NCI-H510A treated with DMSO at 0.1 percent for 48 hours (cell line): Measurements from ENCODE around the gene FSIP1.

Source experiments
- DNase-seq: peaks from one replicate; lab custom pipeline; 2025; lab: John Stamatoyannopoulos, UW

Gene FSIP1

GRCh38 chr15:39684233-39684632 is 98.4 kb downstream of the FSIP1 start:
- DNase-seq = no peak

- no peak for DNase-seq
Observed at GRCh38 chr15:39682366-39682765, 100.3 kb downstream of the FSIP1 start.

GRCh38 chr15:39680868-39681267 is 101.8 kb downstream of the FSIP1 start:
- no peak for DNase-seq

GRCh38 chr15:39672666-39673065 is 110.0 kb downstream of the FSIP1 start:
- no peak for DNase-seq

GRCh38 chr15:39672184-39672583 is 110.5 kb downstream of the FSIP1 start:
- DNase-seq = no peak

DNA sequence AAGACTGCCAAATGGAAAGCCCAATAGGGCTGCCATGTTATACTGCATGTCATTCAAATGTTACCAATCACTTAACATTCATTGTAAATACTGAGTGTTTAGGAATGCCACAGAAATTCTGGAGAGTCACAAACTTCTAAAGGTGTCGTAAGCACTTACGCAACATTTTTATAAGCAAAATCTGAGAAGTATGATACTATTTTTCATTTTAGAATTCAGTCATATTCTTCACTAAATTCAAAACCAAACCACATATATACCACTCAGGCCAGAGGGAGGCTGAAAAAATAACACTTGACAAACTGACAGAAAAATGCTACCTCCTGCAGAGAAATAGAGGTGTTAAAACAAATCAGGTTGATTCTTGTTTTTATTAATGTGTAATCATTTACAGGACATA is 112.0 kb downstream of the FSIP1 start:
- DNase-seq = no peak

DNA sequence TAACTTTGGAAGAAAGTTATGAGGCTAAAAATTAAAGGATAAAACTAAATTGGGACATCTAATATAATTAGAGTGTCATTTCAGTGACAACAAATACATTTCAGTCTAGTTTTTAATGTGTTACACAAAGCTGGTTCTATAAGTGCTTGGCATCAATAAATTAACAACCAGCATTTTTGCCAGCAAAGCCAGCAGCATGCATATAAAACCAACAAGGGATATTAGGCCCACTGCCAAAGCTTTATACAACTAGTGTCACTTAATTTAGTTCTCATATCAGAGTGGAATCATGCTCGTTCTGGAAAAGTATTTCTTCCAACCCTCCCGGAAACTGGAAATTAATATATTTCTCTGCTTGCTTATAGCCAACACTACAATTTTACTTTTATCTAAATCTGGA is 113.0 kb downstream of the FSIP1 start:
- no peak for DNase-seq

DNA sequence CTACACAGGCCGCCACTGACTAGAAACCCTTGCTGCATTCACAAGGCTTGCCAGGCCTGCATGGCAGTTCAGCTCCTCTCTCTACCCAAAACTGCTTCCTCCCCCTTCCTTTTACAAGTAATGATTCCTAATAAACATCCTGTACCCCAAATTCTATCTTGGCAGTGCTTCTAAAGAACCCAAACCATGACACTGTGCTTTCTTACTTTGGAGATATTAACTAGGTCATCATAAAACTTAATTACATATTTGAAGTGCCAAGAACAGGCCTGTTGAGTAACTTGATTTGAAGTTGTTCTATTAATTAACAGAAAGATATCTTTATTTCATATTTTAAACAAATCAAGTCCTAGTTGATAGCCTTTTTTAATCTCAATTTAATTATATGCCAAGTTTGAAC is 113.4 kb downstream of the FSIP1 start:
- DNase-seq = no peak

DNA sequence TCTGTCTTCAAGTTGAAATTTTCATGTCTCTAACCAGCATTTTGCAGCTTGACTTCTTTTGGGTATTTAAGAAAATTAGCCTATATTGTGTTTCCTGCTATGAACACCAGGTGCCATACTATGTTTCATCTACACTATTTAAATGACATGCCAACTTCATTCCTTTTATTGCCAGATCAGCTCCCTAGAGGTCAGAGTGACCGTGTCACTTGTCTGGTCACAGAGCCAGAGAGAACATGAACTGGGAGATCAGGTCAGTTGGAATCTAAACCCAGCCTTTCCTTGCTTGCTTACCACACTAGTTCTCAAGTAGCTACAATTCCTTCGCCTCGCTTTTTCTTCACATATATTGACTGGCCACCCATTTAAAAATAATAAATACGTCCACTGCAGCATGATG is 114.2 kb downstream of the FSIP1 start:
- no peak for DNase-seq

GRCh38 chr15:39667382-39668127 is 115.1 kb downstream of the FSIP1 start:
- no peak for DNase-seq

GRCh38 chr15:39666677-39667076 is 116.0 kb downstream of the FSIP1 start:
- DNase-seq = no peak

- no peak for DNase-seq
Observed at GRCh38 chr15:39665629-39666250, 116.9 kb downstream of the FSIP1 start.

DNA sequence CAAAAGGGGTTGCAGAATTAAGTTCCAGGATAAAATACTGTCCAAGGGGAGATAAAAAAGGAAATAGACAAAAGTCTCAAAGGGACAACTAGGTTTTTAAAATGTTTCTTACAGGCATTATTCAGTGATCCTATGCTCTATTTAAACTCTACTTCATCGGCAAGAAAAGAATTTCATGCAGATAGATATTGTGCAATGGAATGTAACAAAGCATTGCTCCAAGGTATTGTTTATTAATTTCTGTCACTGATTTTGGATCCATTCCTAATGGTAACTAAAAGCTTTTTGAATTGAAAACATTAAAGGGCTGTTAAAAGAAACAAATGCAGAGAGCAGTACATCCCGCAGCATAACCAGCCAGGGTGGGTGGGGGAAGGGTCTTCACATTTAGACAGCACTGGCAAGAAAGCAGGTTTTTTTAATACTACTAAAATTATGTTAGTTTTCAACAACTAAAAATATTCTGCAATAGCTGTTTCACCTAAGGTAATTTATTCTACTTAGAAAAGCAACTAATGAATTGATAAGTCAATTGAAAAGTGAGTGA is 118.9 kb downstream of the FSIP1 start:
- no peak for DNase-seq

DNA sequence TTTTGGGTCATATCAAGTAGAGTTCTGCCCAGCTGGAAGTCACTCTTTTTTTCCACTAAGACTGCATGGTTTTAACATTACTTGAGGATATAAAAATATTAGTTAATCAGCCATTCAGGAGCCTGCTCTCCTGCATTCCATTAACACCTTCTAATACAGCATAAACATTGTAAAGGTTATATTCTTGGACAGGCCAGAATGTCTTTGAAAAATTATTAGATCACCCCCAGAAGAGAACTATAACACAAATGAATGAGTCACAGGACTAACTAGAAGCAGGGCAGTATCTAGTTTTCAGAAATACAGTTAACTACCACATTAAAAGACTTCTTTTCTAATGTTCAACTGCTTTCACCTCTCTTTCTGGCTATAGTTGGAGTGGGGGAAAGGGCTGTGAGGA is 120.9 kb downstream of the FSIP1 start:
- no peak for DNase-seq

DNA sequence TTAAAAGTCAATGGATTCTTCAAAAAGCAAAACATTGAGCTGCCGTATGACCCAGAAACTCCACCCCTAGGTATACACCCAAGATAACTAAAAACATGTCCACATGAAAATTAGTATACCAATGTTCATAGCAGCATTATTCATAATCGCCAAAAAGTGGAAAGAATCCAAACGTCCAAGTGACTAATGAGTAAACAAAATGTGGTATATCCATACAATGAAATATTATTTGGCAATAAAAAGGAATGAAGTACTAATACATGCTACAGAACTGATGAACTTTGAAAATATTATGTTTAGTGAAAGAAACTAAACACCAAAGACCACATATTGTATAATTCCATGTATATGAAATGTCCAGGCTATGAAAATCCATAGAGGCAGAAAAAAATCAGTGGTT is 123.9 kb downstream of the FSIP1 start:
- no peak for DNase-seq

DNA sequence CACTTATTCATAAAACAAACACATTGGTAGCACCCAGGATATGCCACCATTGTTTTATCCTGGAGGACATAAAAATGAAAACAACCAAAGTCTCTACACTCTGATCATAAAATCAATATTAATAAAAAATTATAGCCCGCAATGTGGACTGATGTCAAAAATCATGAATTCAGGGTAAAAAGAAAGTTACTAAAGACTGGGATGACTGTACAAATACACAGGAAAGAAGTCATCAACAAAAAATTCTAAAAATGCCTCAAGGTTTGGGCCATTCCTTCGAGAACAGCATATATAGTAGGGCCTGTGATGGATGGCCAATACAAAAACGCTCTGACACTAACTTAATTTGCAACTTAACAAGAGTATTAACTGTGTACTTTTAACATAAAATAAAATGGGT is 125.0 kb downstream of the FSIP1 start:
- DNase-seq = no peak

GRCh38 chr15:39657181-39657580 is 125.5 kb downstream of the FSIP1 start:
- DNase-seq = no peak

GRCh38 chr15:39654304-39654703 is 128.3 kb downstream of the FSIP1 start:
- no peak for DNase-seq

GRCh38 chr15:39651881-39652280 is 130.8 kb downstream of the FSIP1 start:
- DNase-seq = no peak

DNA sequence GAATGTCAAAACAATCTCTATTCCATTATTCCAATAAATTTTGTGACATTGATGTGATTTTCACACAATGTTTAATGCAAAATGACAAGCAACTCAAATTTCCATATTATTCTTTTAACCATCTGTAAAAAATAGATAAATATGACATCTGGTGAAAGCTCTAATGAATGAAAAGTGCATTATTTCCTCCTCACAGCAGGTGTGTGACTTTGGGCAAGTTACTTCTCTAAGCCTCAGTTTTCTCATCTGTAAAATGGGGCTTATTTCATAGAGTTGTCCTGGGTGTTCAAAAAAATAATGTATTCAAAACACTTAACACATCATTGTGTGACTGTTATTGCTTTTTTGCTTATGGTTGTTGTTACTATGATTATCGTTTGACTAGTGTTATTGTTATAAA is 131.3 kb downstream of the FSIP1 start:
- no peak for DNase-seq

DNA sequence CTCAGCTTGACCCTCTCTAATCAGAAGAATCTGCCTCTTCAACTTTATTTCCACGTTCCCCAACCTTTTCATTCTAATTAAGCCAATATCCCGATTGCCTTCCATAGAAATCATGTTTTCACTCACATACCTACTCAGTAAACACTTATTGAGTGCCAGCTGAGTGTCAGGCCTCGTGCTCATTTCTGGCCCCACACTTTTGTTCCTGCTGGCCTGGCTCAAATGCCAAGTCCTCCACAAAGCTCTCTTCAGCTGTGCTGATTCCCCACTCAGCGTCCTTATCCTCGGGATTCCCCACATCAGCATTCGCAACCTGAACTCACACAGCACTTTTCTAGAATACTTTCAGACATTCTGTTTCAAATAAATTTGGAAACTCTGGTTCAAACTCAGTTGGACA is 132.9 kb downstream of the FSIP1 start:
- DNase-seq = no peak

DNA sequence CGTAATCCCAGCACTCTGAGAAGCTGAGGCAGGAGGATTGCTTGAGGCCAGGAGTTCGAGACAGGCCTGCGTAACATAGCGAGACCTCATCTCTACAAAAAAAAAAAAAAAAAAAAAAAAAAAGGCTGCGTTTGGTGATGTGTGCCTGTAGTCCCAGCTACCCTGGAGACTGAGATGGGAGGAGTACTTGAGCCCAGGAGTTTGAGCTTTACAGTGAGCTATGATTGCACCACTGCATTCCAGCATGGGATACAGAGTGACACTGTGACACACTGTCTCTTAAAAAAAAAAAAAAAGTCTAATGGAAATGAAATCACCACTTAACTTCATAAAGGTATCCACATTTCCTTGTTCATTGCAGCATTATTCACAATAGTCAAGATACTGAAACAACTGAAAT is 136.2 kb downstream of the FSIP1 start:
- no peak for DNase-seq

GRCh38 chr15:39645976-39646257 is 136.7 kb downstream of the FSIP1 start:
- no peak for DNase-seq
